ENCODE measurements around the gene NOP56.
"Not testable (repeated sequence)": the region's sequence is repeated elsewhere in the genome, so short reads cannot be mapped to it uniquely, and the experiment has no call there.

The NOP56 gene

DNA sequence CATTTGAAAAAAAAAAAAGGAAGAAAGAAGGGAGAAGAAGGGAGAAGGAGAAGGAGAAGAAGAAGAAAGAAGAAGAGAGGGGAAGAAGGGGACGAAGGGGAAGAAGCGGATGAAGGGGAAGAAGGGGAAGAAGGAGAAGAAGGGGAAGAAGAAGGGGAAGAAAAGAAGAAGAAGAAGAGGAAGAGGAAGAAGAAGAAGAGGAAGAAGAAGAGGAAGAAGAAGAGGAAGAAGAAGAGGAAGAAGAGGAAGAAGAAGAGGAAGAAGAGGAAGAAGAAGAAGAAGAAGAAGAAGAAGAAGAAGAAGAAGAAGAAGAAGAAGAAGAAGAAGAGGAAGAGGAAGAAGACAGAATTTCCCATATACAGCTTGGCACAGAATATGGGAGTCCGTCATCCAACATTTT, 29.6 kb downstream of the NOP56 start:
- peaks cover 2 to 20% (median 9%) of the 10 kb centered on the region in 4 experiments for H3K4me1 ChIP-seq (ENCODE audit: control extremely low read depth in 1 of 4, control insufficient read depth in 4 of 4, insufficient read depth in 4 of 4, low read length in 3 of 4)
- CTCF ChIA-PET; DNase-seq; H3K9me3 ChIP-seq (ENCODE audit: control extremely low read depth in 1 of 5, control insufficient read depth in 4 of 5, insufficient read depth in 2 of 5, low read depth in 1 of 5, low read length in 4 of 5); POLR2A ChIA-PET; H3K36me3 ChIP-seq (ENCODE audit: control insufficient read depth in 4 of 4, insufficient read depth in 4 of 4, low read length in 3 of 4); H3K27ac ChIP-seq (ENCODE audit: insufficient read depth in 1 of 2, low read depth in 1 of 2, low read length in 2 of 2, poor library complexity in 1 of 2, severe bottlenecking in 2 of 2); H3K4me3 ChIP-seq (ENCODE audit: control insufficient read depth in 1 of 7, extremely low read depth in 1 of 7, insufficient read depth in 4 of 7, low read depth in 2 of 7, low read length in 6 of 7); H3K27me3 ChIP-seq (replicated peaks in 2 of 5; ENCODE audit: control insufficient read depth in 4 of 5, insufficient read depth in 5 of 5, low read length in 4 of 5): not testable (repeated sequence)
- 87% methylated on average over 3 of the region's 3 CpGs for WGBS (ENCODE audit: insufficient coverage)

DNA sequence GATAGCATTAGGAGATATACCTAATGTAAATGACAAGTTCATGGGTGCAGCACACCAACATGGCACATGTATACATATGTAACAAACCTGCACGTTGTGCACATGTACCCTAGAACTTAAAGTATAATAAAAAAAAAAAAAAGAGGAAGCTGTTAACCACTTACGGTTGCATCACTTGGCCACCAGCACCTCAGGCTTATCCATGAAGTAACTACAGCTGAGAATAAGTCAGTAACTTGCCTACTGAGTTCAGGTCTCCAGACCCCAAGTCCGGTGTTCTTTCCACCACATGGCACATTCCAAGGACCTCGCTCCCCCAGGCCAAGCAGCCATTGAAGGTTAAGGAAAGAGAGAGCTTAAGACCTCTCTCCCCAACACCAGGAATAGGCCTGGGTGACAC, 32.4 kb downstream of the NOP56 start:
- ChIA-PET POLR2A (interaction anchor here (0.6 kb wide), 1 partner anchor 147 kb away, joined by 3 read pairs; no protein-coding TSS in a partner anchor), CTCF (interaction anchor here (0.9 to 5.6 kb wide), 11 partner anchors 11 to 168 kb away, joined by 3 to 56 read pairs (median 5); partner anchors contain the start of gene IDH3B)
- peak; percentile 75 to 91 (median 89) for DNase-seq

DNA sequence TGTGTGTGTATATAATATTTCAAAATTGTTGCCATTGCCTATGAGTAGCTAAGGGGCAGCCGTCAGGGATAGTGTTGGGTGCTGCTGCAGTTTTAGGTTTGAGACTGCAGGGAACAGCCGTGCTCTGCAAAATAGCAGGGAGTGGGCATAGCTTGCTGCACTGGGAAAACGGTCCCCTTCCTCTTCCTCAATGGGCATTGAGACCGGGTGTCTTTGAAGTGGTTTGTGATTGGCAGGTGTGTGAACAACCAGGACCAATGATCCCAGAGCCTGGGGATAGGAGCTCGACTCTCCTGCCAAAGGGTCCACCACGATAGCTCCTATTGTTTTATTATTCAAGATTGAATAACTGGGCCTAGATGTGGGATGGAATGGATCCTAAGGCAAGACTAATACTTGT, 35.1 kb downstream of the NOP56 start:
- POLR2A ChIA-PET: interaction anchor here (1.0 to 1.5 kb wide), 2 partner anchors 19 to 65 kb away, joined by 3 to 4 read pairs; no protein-coding TSS in a partner anchor
- Histone ChIP-seq H3K36me3 (ENCODE audit: control insufficient read depth in 4 of 4, insufficient read depth in 4 of 4, low read length in 3 of 4) (no peaks in the 10 kb centered on the region), H3K4me3 (ENCODE audit: control insufficient read depth in 1 of 7, extremely low read depth in 1 of 7, insufficient read depth in 4 of 7, low read depth in 2 of 7, low read length in 6 of 7) (peak overlapping the region in 2 of 7 experiments; percentile 34 to 64)

More for the DNA sequence above, 32.4 kb downstream of the NOP56 start:
- H3K9me3 ChIP-seq (ENCODE audit: control extremely low read depth in 1 of 5, control insufficient read depth in 4 of 5, insufficient read depth in 2 of 5, low read depth in 1 of 5, low read length in 4 of 5); H3K27me3 ChIP-seq (replicated peaks in 2 of 5; ENCODE audit: control insufficient read depth in 4 of 5, insufficient read depth in 5 of 5, low read length in 4 of 5); H3K36me3 ChIP-seq (ENCODE audit: control insufficient read depth in 4 of 4, insufficient read depth in 4 of 4, low read length in 3 of 4); H3K27ac ChIP-seq (ENCODE audit: insufficient read depth in 1 of 2, low read depth in 1 of 2, low read length in 2 of 2, poor library complexity in 1 of 2, severe bottlenecking in 2 of 2); H3K4me3 ChIP-seq (ENCODE audit: control insufficient read depth in 1 of 7, extremely low read depth in 1 of 7, insufficient read depth in 4 of 7, low read depth in 2 of 7, low read length in 6 of 7): not testable (repeated sequence)
- peaks cover 6 to 34% (median 24%) of the 10 kb centered on the region in 4 experiments for H3K4me1 ChIP-seq (ENCODE audit: control extremely low read depth in 1 of 4, control insufficient read depth in 4 of 4, insufficient read depth in 4 of 4, low read length in 3 of 4)
- no CpG with 5 or more reads among the region's 4 CpGs for WGBS (ENCODE audit: insufficient coverage)

DNA sequence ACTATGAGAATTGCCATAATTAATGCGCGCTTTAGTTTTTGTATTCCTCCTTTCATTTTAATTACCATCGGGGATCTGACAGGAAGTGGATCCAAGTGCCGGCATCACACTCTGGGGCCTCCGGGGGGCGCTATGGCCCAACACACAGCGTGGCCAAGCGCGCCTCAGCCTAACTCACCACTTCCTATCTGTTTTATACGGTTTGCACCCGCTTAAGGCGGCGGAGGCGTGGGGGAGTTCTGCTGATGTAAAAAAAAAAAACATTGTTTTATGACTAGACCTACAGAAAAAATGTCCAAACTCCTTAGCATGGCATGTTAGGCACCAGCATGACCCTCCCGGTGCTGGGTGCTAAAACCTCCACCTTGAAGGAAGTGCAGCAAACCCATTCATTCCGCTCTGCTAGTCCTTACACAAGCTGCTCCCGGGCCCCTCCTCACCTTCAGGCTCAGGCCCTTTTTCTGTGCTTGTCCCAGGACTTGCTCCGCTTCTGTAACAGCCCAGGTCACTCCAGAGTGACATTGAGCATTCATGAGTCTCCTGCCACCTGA, 35.7 kb downstream of the NOP56 start:
- Histone ChIP-seq H3K4me3 (ENCODE audit: control insufficient read depth in 1 of 7, extremely low read depth in 1 of 7, insufficient read depth in 4 of 7, low read depth in 2 of 7, low read length in 6 of 7) (peak overlapping the region in 2 of 7 experiments; percentile 34 to 64), H3K27me3 (replicated peaks in 2 of 5; ENCODE audit: control insufficient read depth in 4 of 5, insufficient read depth in 5 of 5, low read length in 4 of 5) (peaks cover 0 to 21% (median 8%) of the 10 kb centered on the region in 5 experiments), H3K36me3 (ENCODE audit: control insufficient read depth in 4 of 4, insufficient read depth in 4 of 4, low read length in 3 of 4) (no peaks in the 10 kb centered on the region), H3K27ac (ENCODE audit: insufficient read depth in 1 of 2, low read depth in 1 of 2, low read length in 2 of 2, poor library complexity in 1 of 2, severe bottlenecking in 2 of 2) (no peak overlapping the region), H3K9me3 (ENCODE audit: control extremely low read depth in 1 of 5, control insufficient read depth in 4 of 5, insufficient read depth in 2 of 5, low read depth in 1 of 5, low read length in 4 of 5) (no peaks in the 10 kb centered on the region), H3K4me1 (ENCODE audit: control extremely low read depth in 1 of 4, control insufficient read depth in 4 of 4, insufficient read depth in 4 of 4, low read length in 3 of 4) (peaks cover 6 to 38% (median 29%) of the 10 kb centered on the region in 4 experiments)
- POLR2A ChIA-PET: interaction anchor here (1.0 to 1.5 kb wide), 2 partner anchors 19 to 64 kb away, joined by 3 to 4 read pairs; no protein-coding TSS in a partner anchor
- CTCF ChIA-PET: interaction anchor here (0.7 to 5.6 kb wide), 27 partner anchors 11 to 313 kb away, joined by 3 to 56 read pairs (median 5); partner anchors contain the start of gene IDH3B
- 10% methylated on average over 17 of the region's 18 CpGs for WGBS (ENCODE audit: insufficient coverage)
- peak; percentile 76 to 93 (median 92) for DNase-seq

More for the DNA sequence above, 35.1 kb downstream of the NOP56 start:
- Histone ChIP-seq H3K9me3 (ENCODE audit: control extremely low read depth in 1 of 5, control insufficient read depth in 4 of 5, insufficient read depth in 2 of 5, low read depth in 1 of 5, low read length in 4 of 5) (no peaks in the 10 kb centered on the region), H3K27me3 (replicated peaks in 2 of 5; ENCODE audit: control insufficient read depth in 4 of 5, insufficient read depth in 5 of 5, low read length in 4 of 5) (peaks cover 0 to 21% (median 8%) of the 10 kb centered on the region in 5 experiments), H3K4me1 (ENCODE audit: control extremely low read depth in 1 of 4, control insufficient read depth in 4 of 4, insufficient read depth in 4 of 4, low read length in 3 of 4) (peaks cover 6 to 38% (median 29%) of the 10 kb centered on the region in 4 experiments), H3K27ac (ENCODE audit: insufficient read depth in 1 of 2, low read depth in 1 of 2, low read length in 2 of 2, poor library complexity in 1 of 2, severe bottlenecking in 2 of 2) (no peak overlapping the region)
- WGBS (ENCODE audit: insufficient coverage): 67% methylated on average over 3 of the region's 6 CpGs
- CTCF ChIA-PET: interaction anchor here (0.7 to 5.6 kb wide), 24 partner anchors 12 to 314 kb away, joined by 3 to 56 read pairs (median 6); partner anchors contain the start of gene IDH3B
- no peak for DNase-seq

DNA sequence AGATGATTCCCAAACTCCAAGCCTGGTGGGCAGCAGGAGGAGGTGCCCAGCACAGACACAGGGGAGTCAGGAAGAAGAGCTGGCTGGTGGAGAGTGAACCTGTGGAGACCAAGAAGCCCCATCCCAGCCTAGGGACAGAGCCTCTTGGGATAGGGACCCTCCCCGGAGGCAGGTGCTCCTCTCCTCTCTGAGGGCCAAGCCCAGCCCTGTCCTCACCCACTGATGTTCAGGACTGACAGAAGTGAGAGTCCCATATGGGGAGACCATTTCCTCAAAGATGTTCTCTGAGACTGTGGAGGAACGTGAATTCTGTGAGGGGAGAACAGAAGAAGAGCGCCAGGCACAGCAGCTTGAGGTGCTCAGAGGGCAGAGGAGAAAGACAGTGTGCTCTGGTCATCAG, 37.8 kb downstream of the NOP56 start:
- peaks cover 4 to 45% (median 30%) of the 10 kb centered on the region in 4 experiments for H3K4me1 ChIP-seq (ENCODE audit: control extremely low read depth in 1 of 4, control insufficient read depth in 4 of 4, insufficient read depth in 4 of 4, low read length in 3 of 4)
- no peak overlapping the region for H3K4me3 ChIP-seq (ENCODE audit: control insufficient read depth in 1 of 7, extremely low read depth in 1 of 7, insufficient read depth in 4 of 7, low read depth in 2 of 7, low read length in 6 of 7)
- 43% methylated on average over 1 of the region's 3 CpGs for WGBS (ENCODE audit: insufficient coverage)
- no peak for DNase-seq
- no peak overlapping the region for H3K27ac ChIP-seq (ENCODE audit: insufficient read depth in 1 of 2, low read depth in 1 of 2, low read length in 2 of 2, poor library complexity in 1 of 2, severe bottlenecking in 2 of 2)
- H3K27me3 ChIP-seq (replicated peaks in 2 of 5; ENCODE audit: control insufficient read depth in 4 of 5, insufficient read depth in 5 of 5, low read length in 4 of 5): peaks cover 0 to 42% (median 19%) of the 10 kb centered on the region in 5 experiments
- no peaks in the 10 kb centered on the region for H3K9me3 ChIP-seq (ENCODE audit: control extremely low read depth in 1 of 5, control insufficient read depth in 4 of 5, insufficient read depth in 2 of 5, low read depth in 1 of 5, low read length in 4 of 5)
- no peaks in the 10 kb centered on the region for H3K36me3 ChIP-seq (ENCODE audit: control insufficient read depth in 4 of 4, insufficient read depth in 4 of 4, low read length in 3 of 4)
- POLR2A ChIA-PET: no interaction called here
- CTCF ChIA-PET: interaction anchor here (0.7 to 4.1 kb wide), 9 partner anchors 9 to 65 kb away, joined by 3 to 45 read pairs (median 8); no protein-coding TSS in a partner anchor

DNA sequence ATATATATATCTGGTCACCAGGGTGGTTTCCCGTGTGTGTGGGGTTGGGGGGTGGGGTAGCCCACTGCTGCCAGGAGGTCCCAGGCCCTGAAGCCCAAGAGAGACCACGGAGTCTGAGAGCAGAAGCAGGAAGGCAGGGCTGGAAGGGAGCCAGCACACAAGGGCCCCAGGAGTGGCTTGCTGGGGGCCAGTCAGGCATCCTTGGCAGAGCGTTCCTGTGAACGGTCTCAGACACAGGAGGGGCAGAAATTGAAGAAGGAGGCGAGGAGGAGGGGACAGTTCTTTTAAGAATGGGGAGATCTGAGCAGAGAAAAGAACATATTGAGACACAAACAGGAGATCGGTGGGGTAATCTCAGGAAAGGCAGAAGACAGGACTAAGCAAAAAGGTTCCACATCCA, 38.3 kb downstream of the NOP56 start:
- no peaks in the 10 kb centered on the region for H3K9me3 ChIP-seq (ENCODE audit: control extremely low read depth in 1 of 5, control insufficient read depth in 4 of 5, insufficient read depth in 2 of 5, low read depth in 1 of 5, low read length in 4 of 5)
- H3K4me1 ChIP-seq (ENCODE audit: control extremely low read depth in 1 of 4, control insufficient read depth in 4 of 4, insufficient read depth in 4 of 4, low read length in 3 of 4): peaks cover 4 to 43% (median 26%) of the 10 kb centered on the region in 4 experiments
- no peak overlapping the region for H3K27ac ChIP-seq (ENCODE audit: insufficient read depth in 1 of 2, low read depth in 1 of 2, low read length in 2 of 2, poor library complexity in 1 of 2, severe bottlenecking in 2 of 2)
- WGBS (ENCODE audit: insufficient coverage): 7% methylated on average over 3 of the region's 6 CpGs
- H3K4me3 ChIP-seq (ENCODE audit: control insufficient read depth in 1 of 7, extremely low read depth in 1 of 7, insufficient read depth in 4 of 7, low read depth in 2 of 7, low read length in 6 of 7): no peak overlapping the region
- DNase-seq: peak in 2 of 3 donors; percentile 53 to 55
- peaks cover 0 to 47% (median 22%) of the 10 kb centered on the region in 5 experiments for H3K27me3 ChIP-seq (replicated peaks in 2 of 5; ENCODE audit: control insufficient read depth in 4 of 5, insufficient read depth in 5 of 5, low read length in 4 of 5)
- CTCF ChIA-PET: interaction anchor here (0.7 to 4.4 kb wide), 6 partner anchors 9 to 53 kb away, joined by 3 to 45 read pairs (median 11); no protein-coding TSS in a partner anchor
- H3K36me3 ChIP-seq (ENCODE audit: control insufficient read depth in 4 of 4, insufficient read depth in 4 of 4, low read length in 3 of 4): no peaks in the 10 kb centered on the region
- POLR2A ChIA-PET: no interaction called here

DNA sequence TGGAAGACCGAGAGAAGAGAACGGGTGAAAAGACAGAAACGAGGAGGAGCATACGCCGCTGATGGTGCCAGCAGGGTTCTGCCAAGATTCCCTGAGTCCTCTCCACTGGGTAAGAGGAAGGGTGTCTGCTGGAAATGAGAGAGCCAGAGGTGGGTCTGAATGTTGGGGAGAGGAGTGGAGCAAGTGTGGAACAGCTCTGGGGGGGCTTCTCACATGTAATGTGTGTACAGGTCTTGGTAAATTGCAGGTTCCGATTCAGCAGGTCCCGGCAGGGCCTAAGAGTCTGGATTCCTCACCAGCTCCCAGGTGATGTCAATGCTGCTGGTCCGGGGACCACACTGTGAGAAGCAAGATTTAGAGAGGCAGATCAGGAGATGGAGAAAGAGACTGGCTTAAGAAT, 38.7 kb downstream of the NOP56 start:
- Histone ChIP-seq H3K4me3 (ENCODE audit: control insufficient read depth in 1 of 7, extremely low read depth in 1 of 7, insufficient read depth in 4 of 7, low read depth in 2 of 7, low read length in 6 of 7) (no peak overlapping the region), H3K27ac (ENCODE audit: insufficient read depth in 1 of 2, low read depth in 1 of 2, low read length in 2 of 2, poor library complexity in 1 of 2, severe bottlenecking in 2 of 2) (no peak overlapping the region), H3K27me3 (replicated peaks in 2 of 5; ENCODE audit: control insufficient read depth in 4 of 5, insufficient read depth in 5 of 5, low read length in 4 of 5) (peaks cover 0 to 51% (median 22%) of the 10 kb centered on the region in 5 experiments), H3K4me1 (ENCODE audit: control extremely low read depth in 1 of 4, control insufficient read depth in 4 of 4, insufficient read depth in 4 of 4, low read length in 3 of 4) (peaks cover 4 to 42% (median 25%) of the 10 kb centered on the region in 4 experiments), H3K9me3 (ENCODE audit: control extremely low read depth in 1 of 5, control insufficient read depth in 4 of 5, insufficient read depth in 2 of 5, low read depth in 1 of 5, low read length in 4 of 5) (no peaks in the 10 kb centered on the region), H3K36me3 (ENCODE audit: control insufficient read depth in 4 of 4, insufficient read depth in 4 of 4, low read length in 3 of 4) (no peaks in the 10 kb centered on the region)
- CTCF ChIA-PET: interaction anchor here (1.0 to 4.4 kb wide), 3 partner anchors 10 to 52 kb away, joined by 3 to 24 read pairs (median 3); no protein-coding TSS in a partner anchor
- 90% methylated on average over 8 of the region's 8 CpGs for WGBS (ENCODE audit: insufficient coverage)
- no peak for DNase-seq
- POLR2A ChIA-PET: no interaction called here

All from common myeloid progenitor, CD34-positive (primary cell).